ENCODE data around the gene SND1.

DNA sequence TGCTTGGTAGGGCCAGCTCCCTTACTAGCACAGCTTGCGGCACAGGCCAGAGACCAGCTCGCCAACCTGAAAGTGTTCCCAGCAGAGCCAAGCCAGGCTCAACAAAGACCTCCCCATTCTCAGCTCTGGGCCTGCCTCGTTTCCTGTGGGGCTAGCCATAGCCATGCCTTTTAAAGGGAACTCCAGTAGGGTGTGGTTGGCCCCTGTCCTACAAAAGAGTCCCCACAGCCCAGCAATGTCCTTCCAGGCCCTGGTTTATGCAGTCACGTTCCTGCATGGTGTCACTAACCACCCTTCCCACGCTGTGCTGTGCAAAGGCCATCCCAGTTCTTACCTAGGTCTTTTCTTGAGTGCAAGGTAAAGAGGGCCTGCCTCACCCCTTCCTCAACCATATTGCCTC, 467.0 kb downstream of the SND1 start:
- TF ChIP-seq MAX (IDR thresholded peaks at IDR 0.05): no peak
- no peak for TF ChIP-seq RAD21 (IDR thresholded peaks at IDR 0.05; ENCODE audit: low read depth)
- TF ChIP-seq FOXM1 (IDR thresholded peaks at IDR 0.05; ENCODE audit: borderline replicate concordance, low read depth): no peak
- no peak for TF ChIP-seq EP300 (IDR thresholded peaks at IDR 0.05; ENCODE audit: borderline replicate concordance)
- TF ChIP-seq TAF1 (IDR thresholded peaks at IDR 0.05; ENCODE audit: low read depth): no peak
- TF ChIP-seq NFIC (IDR thresholded peaks at IDR 0.05): no peak
- no peak for TF ChIP-seq ZBTB7A (IDR thresholded peaks at IDR 0.05; ENCODE audit: low read depth)
- TF ChIP-seq REST (IDR thresholded peaks at IDR 0.05; ENCODE audit: low read depth): no peak

Measured in Ishikawa (cell line).